ENCODE results near the gene BMP6. TPM values are rescaled to one million over a fixed set of nuclear protein-coding genes. Genes with fewer than 3 reads are reported as not detected.

BMP6 gene
- polyA plus RNA-seq, 3 donors, result not detected

GRCh38 chr6:7832904-7833750, 107.2 kb downstream of the BMP6 start:
- H3K27ac Mint-ChIP-seq, result no peak overlapping the region
- H3K9me3 Mint-ChIP-seq, result peaks cover 0 to 12% (median 8%) of the 10 kb centered on the region in 7 donors
- no peak overlapping the region for H3K4me2 ChIP-seq (replicated peaks; ENCODE audit: extremely low read depth, low read length, poor library complexity, severe bottlenecking)
- no peaks in the 10 kb centered on the region for H3K36me3 ChIP-seq (replicated peaks in 1 of 2; ENCODE audit: control insufficient read depth in 1 of 2, insufficient read depth in 2 of 2, low read length in 2 of 2)
- H2AFZ ChIP-seq (ENCODE audit: insufficient read depth, low read depth, low read length, poor library complexity, severe bottlenecking), result no peak overlapping the region
- H3K4me3 ChIP-seq (replicated peaks in 1 of 3; ENCODE audit: low read depth in 2 of 3, low read length in 3 of 3), result no peak overlapping the region
- H3K79me2 ChIP-seq (ENCODE audit: insufficient read depth, low read length), result no peaks in the 10 kb centered on the region
- 90% methylated on average over 6 of the region's 9 CpGs for WGBS (ENCODE audit: insufficient coverage)
- no peaks in the 10 kb centered on the region for H3K4me1 ChIP-seq (ENCODE audit: control insufficient read depth in 1 of 2, insufficient read depth in 2 of 2, low read length in 2 of 2)
- TF ChIP-seq CTCF (IDR thresholded peaks at IDR 0.05), result no peak
- intact Hi-C loops (cut with micrococcal nuclease), result no loop called here
- no peaks in the 10 kb centered on the region for H4K20me1 ChIP-seq (ENCODE audit: insufficient read depth, low read length)
- DNase-seq, result no peak
- no peaks in the 10 kb centered on the region for H3K36me3 Mint-ChIP-seq
- no peak overlapping the region for H3K27ac ChIP-seq (ENCODE audit: low read depth in 1 of 2, low read length in 2 of 2)
- H3K9ac ChIP-seq (ENCODE audit: insufficient read depth, low read length, poor library complexity, severe bottlenecking), result no peak overlapping the region
- H3K27me3 ChIP-seq (ENCODE audit: control insufficient read depth in 2 of 2, insufficient read depth in 2 of 2, low read length in 2 of 2), result no peaks in the 10 kb centered on the region
- H3K9me3 ChIP-seq (replicated peaks in 1 of 2; ENCODE audit: control insufficient read depth in 1 of 2, insufficient read depth in 1 of 2, low read length in 2 of 2), result no peaks in the 10 kb centered on the region
- H3K27me3 Mint-ChIP-seq (ENCODE audit: low read depth in 3 of 3), result peaks cover 0 to 2% (median 2%) of the 10 kb centered on the region in 3 donors
- no peaks in the 10 kb centered on the region for H3K4me1 Mint-ChIP-seq
- no peak overlapping the region for H3K4me3 Mint-ChIP-seq

GRCh38 chr6:7833751-7834070, 107.8 kb downstream of the BMP6 start:
- peaks cover 0 to 5% (median 2%) of the 10 kb centered on the region in 3 donors for H3K27me3 Mint-ChIP-seq (ENCODE audit: low read depth in 3 of 3)
- no peak overlapping the region for H3K4me2 ChIP-seq (replicated peaks; ENCODE audit: extremely low read depth, low read length, poor library complexity, severe bottlenecking)
- intact Hi-C loops (cut with micrococcal nuclease), result no loop called here

More at GRCh38 chr6:7833751-7834070, 107.8 kb downstream of the BMP6 start:
- Histone ChIP-seq H3K27me3 (ENCODE audit: control insufficient read depth in 2 of 2, insufficient read depth in 2 of 2, low read length in 2 of 2) (no peaks in the 10 kb centered on the region), H3K4me3 (replicated peaks in 1 of 3; ENCODE audit: low read depth in 2 of 3, low read length in 3 of 3) (no peak overlapping the region), H3K4me1 (ENCODE audit: control insufficient read depth in 1 of 2, insufficient read depth in 2 of 2, low read length in 2 of 2) (no peaks in the 10 kb centered on the region), H2AFZ (ENCODE audit: insufficient read depth, low read depth, low read length, poor library complexity, severe bottlenecking) (no peak overlapping the region), H3K9me3 (replicated peaks in 1 of 2; ENCODE audit: control insufficient read depth in 1 of 2, insufficient read depth in 1 of 2, low read length in 2 of 2) (no peaks in the 10 kb centered on the region), H3K27ac (ENCODE audit: low read depth in 1 of 2, low read length in 2 of 2) (no peak overlapping the region), H4K20me1 (ENCODE audit: insufficient read depth, low read length) (no peaks in the 10 kb centered on the region), H3K9ac (ENCODE audit: insufficient read depth, low read length, poor library complexity, severe bottlenecking) (no peak overlapping the region), H3K79me2 (ENCODE audit: insufficient read depth, low read length) (no peaks in the 10 kb centered on the region), H3K36me3 (replicated peaks in 1 of 2; ENCODE audit: control insufficient read depth in 1 of 2, insufficient read depth in 2 of 2, low read length in 2 of 2) (no peaks in the 10 kb centered on the region)
- Mint-ChIP-seq H3K4me1 (no peaks in the 10 kb centered on the region), H3K9me3 (peaks cover 0 to 12% (median 8%) of the 10 kb centered on the region in 7 donors), H3K4me3 (no peak overlapping the region), H3K36me3 (no peaks in the 10 kb centered on the region), H3K27ac (no peak overlapping the region)
- no peak for TF ChIP-seq CTCF (IDR thresholded peaks at IDR 0.05)
- no peak for DNase-seq
- WGBS (ENCODE audit: insufficient coverage), result 96% methylated on average over 3 of the region's 4 CpGs

Measured in CD14-positive monocyte (primary cell).